Naive B cell (primary cell): Measurements from ENCODE around the gene SLC23A2. TPM values are rescaled to one million over a fixed set of nuclear protein-coding genes. Genes with fewer than 3 reads are reported as not detected.
A peak's percentile ranks its signal among the peaks of the same experiment; 100 is the strongest.
"Not testable (repeated sequence)": the region's sequence is repeated elsewhere in the genome, so short reads cannot be mapped to it uniquely, and the experiment has no call there.

Experiments
- ATAC-seq, 2 donors: fragments of 150-1000 bp; cut with Tn5 transposase; 2 replicates each; pipeline ENCODE4 v1.10.0; 2021; ENCODE audit warnings: low read depth in 2 of 2, mild to moderate bottlenecking in 2 of 2, moderate library complexity in 2 of 2
- DNase-seq: peaks from one replicate; pipeline ENCODE4 v3.0.0; 2022
- H3K27ac Mint-ChIP-seq, 6 donors: one replicate each; pipeline ENCODE4 v1.8.0; 2020 to 2022; ENCODE audit warnings: mild to moderate bottlenecking in 6 of 6, mixed read lengths in 6 of 6, moderate library complexity in 5 of 6, inconsistent platforms in 2 of 6
- H3K27me3 Mint-ChIP-seq, 3 donors: one replicate each; pipeline ENCODE4 v1.8.0; 2021 to 2022; ENCODE audit warnings: mixed read lengths in 3 of 3, mild to moderate bottlenecking in 1 of 3
- H3K36me3 Mint-ChIP-seq, 2 donors: one replicate each; pipeline ENCODE4 v1.8.0; 2020 to 2022; ENCODE audit warnings: mixed read lengths in 2 of 2, inconsistent platforms in 1 of 2, mild to moderate bottlenecking in 1 of 2
- H3K4me1 Mint-ChIP-seq, 3 donors: one replicate each; pipeline ENCODE4 v1.8.0; 2020 to 2022; ENCODE audit warnings: mixed read lengths in 3 of 3, inconsistent platforms in 1 of 3, mild to moderate bottlenecking in 1 of 3, moderate library complexity in 1 of 3
- H3K4me3 Mint-ChIP-seq, 8 donors: one replicate each; pipeline ENCODE4 v1.8.0; 2020 to 2022; ENCODE audit warnings: mild to moderate bottlenecking in 8 of 8, mixed read lengths in 8 of 8, moderate library complexity in 8 of 8, inconsistent platforms in 2 of 8
- H3K9me3 Mint-ChIP-seq, 7 donors: one replicate each; pipeline ENCODE4 v1.8.0; 2020 to 2022; ENCODE audit warnings: mixed read lengths in 7 of 7, mild to moderate bottlenecking in 5 of 7, inconsistent platforms in 2 of 7, moderate library complexity in 1 of 7
- polyA plus RNA-seq, 6 donors: library from polyadenylated mRNA; unstranded; fragments of 300-500 nt; fragmentation: Illumina TruSeq; gene quantifications; one replicate each; pipeline ENCODE4 v1.2.3, GENCODE V29; 2021; ENCODE audit warnings: low read depth in 6 of 6

Gene SLC23A2
- polyA plus RNA-seq, 6 donors from 2014 or later = 5.0 to 10.8 (median 7.1) TPM

DNA sequence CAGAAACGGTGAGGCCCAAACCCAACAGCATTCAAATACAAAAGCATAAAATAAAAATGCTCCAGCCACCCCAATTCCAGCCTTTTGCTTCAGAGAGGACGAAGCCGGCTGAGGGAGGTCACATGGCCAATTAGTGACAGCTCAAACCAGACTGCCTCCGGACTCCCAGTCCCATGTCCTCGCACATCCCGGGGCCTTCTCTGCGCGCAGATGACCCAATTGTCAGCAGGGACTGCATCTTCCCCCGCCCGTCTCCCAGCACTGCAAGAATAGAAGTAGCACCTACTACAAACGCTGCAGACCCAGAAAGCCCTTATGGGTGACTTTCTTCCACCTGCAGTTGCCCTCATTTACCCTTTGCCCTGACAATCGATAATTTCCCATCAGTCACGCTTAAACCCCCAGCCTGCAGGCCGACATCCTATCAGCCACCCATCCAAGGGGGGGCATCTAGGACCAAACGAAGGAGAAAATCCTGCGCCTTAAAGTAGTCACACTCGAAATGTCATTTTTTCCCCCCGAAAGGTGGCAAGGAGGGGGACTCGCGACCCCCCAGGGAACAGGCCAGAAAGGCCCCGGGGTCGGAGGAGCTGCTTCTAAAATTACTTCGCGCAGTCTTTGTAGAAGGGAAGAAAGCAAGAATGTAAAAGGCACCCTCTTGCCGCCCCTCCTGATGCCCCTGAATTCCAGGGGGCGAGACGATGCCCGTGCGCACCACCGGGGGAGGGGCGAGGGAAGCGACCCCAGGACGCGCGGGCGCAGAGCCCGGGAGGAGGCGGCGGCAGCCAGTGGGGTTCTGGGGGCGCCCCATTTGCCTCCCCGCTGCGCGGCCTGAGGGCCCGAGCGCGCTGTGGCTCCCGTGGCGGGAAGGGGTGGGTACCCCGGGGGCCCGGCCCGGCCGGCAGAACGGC, 792 bp downstream of the SLC23A2 start:
- Mint-ChIP-seq H3K27ac (peak overlapping the region; percentile 82 to 96 (median 91)), H3K4me3 (peak overlapping the region; percentile 91 to 98 (median 94)), H3K27me3 (no peaks in the 10 kb centered on the region), H3K9me3 (no peaks in the 10 kb centered on the region), H3K36me3 (no peaks in the 10 kb centered on the region), H3K4me1 (peaks cover 35 to 60% (median 47%) of the 10 kb centered on the region in 3 donors)
- DNase-seq (peak; percentile 25), ATAC-seq (peak; percentile 50)

DNA sequence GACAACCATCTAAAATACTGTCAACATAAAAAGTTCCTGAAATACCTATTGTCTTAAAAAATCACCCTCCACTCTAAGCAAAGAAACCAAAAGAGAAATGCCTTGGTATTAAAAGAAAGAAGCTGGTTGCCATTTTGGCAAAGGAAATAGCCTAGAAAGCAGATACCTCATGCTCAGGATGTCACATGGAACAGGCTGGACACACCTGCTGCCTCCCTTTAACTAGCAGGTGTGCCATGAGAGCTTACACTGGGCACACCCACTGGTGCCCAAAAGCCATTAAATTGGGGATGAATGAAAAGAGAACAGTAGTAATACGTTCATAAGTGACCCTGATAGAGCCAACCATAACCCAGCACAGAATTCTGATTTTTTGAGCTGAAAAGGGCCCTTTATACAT, 1.5 kb downstream of the SLC23A2 start:
- Mint-ChIP-seq H3K27me3 (no peaks in the 10 kb centered on the region), H3K27ac (peak overlapping the region; percentile 14 to 91 (median 81)), H3K4me1 (peaks cover 42 to 67% (median 54%) of the 10 kb centered on the region in 3 donors), H3K4me3 (peak overlapping the region; percentile 91 to 98 (median 94)), H3K9me3 (no peaks in the 10 kb centered on the region), H3K36me3 (no peaks in the 10 kb centered on the region)
- ATAC-seq (no peak), DNase-seq (no peak)

DNA sequence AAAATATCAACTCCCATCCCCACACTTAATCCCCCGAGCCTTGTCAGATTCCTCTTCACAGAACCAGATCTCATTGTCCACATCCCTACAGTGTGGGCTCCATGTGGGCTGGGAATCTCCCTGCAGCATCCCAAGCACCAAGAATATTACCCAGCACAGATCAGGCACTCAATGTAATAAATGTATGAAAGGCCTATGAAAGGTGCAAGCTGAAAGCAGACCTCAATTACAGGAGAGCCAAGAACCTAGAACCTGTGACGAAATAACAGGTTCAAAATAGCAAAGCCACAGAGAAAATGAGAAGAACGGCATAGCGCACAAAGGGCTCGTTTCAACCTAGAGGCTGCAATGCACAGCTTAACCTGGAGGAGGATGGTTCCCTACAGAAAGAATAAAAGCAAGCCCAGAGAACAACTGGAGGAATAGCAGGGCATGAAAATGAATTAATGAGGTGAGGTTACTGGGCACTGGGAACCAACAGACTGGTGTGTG, 3.1 kb downstream of the SLC23A2 start:
- peak overlapping the region; percentile 10 to 86 (median 44) for H3K4me3 Mint-ChIP-seq
- H3K36me3 Mint-ChIP-seq = no peaks in the 10 kb centered on the region
- peak overlapping the region in 5 of 6 donors; percentile 12 to 91 (median 26) for H3K27ac Mint-ChIP-seq
- H3K27me3 Mint-ChIP-seq = no peaks in the 10 kb centered on the region
- no peak for DNase-seq
- H3K9me3 Mint-ChIP-seq = no peaks in the 10 kb centered on the region
- H3K4me1 Mint-ChIP-seq = peaks cover 52 to 82% (median 70%) of the 10 kb centered on the region in 3 donors
- ATAC-seq = peak; percentile 35 to 38

DNA sequence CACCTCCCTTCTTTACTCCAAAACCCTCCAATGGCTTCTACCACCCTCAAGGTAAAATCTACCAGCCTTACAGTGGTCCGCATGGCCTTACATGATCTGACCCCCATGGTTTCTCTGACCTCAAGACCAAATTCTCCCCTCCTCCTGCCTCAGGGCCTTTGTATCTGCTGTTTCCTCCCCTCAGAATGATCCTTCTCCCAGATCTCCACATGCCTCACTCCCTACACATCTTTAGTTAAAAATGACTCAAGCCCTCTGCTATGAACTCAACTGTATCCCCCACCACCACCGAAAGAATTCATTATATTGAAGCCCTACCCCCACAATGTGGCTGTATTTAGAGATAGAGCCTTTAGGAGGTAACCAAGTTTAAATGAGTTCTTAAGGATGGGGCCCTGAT, 4.1 kb downstream of the SLC23A2 start:
- Mint-ChIP-seq H3K36me3 (no peaks in the 10 kb centered on the region), H3K9me3 (no peaks in the 10 kb centered on the region), H3K4me3 (peak overlapping the region in 2 of 8 donors; percentile 1 to 25), H3K27me3 (no peaks in the 10 kb centered on the region), H3K27ac (peak overlapping the region in 2 of 6 donors; percentile 71 to 86), H3K4me1 (peaks cover 52 to 86% (median 74%) of the 10 kb centered on the region in 3 donors)
- ATAC-seq = no peak
- no peak for DNase-seq

DNA sequence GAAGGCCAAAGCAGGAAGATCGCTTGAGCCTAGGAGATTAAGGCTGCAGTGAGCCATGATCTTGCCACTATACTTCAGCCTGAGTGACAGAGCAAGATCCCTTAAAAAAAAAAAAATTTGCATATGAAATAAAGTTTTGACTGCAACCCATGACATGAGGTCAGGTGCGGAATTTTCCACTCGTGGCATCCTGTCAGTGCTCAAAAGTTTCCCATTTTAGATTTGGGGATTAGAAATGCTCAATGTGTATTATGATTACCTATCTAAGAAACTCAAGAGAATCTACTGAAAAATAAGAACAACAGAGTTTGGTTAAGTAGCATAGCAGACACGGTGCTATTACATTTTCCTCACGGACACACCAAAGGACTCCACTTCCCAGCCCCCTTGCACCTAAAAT, 11.7 kb downstream of the SLC23A2 start:
- ATAC-seq (peak; percentile 52 to 65), DNase-seq (peak; percentile 49)
- Mint-ChIP-seq H3K27ac (peak overlapping the region; percentile 67 to 98 (median 92)), H3K4me3 (peak overlapping the region; percentile 18 to 84 (median 69)), H3K36me3 (no peaks in the 10 kb centered on the region), H3K9me3 (no peaks in the 10 kb centered on the region), H3K27me3 (no peaks in the 10 kb centered on the region), H3K4me1 (peaks cover 39 to 89% (median 77%) of the 10 kb centered on the region in 3 donors)

DNA sequence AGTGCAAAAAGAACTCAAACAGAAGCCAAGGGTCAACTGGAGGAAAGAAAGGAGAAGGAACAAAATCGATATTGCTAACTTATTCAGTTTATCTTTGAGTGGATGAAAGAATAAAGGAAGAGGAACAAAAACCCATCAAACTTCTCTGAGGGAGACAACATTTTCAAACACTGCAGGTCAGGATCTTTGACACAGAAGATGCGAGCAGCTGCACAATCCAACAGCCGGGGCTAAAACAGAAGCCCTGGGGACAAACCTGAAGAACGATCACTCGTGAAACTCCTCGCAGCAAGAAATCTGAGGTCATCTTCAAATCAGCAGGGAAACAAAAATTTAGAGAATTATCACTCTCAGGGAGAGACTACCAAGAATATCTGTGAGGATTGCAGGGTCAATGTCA, 14.2 kb downstream of the SLC23A2 start:
- Mint-ChIP-seq H3K4me1 (peaks cover 35 to 91% (median 83%) of the 10 kb centered on the region in 3 donors), H3K27me3 (no peaks in the 10 kb centered on the region), H3K27ac (peak overlapping the region; percentile 59 to 99 (median 88)), H3K9me3 (no peaks in the 10 kb centered on the region), H3K4me3 (peak overlapping the region; percentile 53 to 87 (median 74)), H3K36me3 (no peaks in the 10 kb centered on the region)
- ATAC-seq (peak in 1 of 2 donors; percentile 13), DNase-seq (no peak)

DNA sequence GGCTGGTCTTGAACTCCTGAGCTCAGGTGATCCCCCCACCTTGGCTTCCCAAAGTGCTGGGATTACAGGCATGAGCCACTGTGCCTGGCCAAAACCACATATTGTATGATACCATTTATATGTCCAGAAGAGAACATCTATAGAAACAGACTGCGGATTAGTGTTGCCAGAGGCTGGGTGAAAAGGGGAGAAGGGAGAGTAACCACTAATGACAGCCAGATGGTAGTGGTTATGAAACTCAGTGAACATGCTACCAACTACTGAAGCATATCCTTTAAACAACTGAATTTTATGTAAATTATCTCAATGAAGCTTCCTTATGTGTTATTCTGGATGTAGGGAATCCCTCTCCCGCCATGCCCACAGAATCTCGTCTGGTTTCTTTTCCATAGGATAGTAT, 15.7 kb downstream of the SLC23A2 start:
- Mint-ChIP-seq H3K9me3 (no peaks in the 10 kb centered on the region), H3K27me3 (no peaks in the 10 kb centered on the region), H3K4me1 (peaks cover 28 to 89% (median 81%) of the 10 kb centered on the region in 3 donors), H3K36me3 (no peaks in the 10 kb centered on the region), H3K27ac (peak overlapping the region; percentile 59 to 99 (median 92)), H3K4me3 (peak overlapping the region; percentile 13 to 89 (median 72))
- ATAC-seq (peak; percentile 76), DNase-seq (peak; percentile 22)

DNA sequence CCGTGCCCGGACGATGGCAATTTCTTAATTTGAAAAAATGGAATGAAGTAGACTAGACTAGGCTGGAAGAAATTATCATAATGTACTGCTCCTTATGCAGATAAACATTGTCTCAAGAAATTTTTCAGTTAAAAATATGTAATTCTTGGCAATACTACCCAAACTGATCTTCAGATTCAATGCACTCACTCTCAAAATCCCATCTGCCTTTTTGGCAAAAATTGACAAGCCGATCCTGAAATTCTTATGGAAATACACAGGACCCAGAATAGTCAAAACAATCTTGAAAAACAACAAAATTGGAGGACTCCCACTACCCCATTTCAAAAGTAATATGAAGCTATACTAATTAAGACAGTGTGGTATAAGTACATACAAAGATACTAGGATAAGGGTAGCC, 19.0 kb downstream of the SLC23A2 start:
- ATAC-seq = no peak
- peak overlapping the region in 2 of 6 donors; percentile 65 to 92 for H3K27ac Mint-ChIP-seq
- H3K4me3 Mint-ChIP-seq = no peak overlapping the region
- DNase-seq = no peak
- no peaks in the 10 kb centered on the region for H3K9me3 Mint-ChIP-seq
- H3K36me3 Mint-ChIP-seq = no peaks in the 10 kb centered on the region
- H3K4me1 Mint-ChIP-seq = peaks cover 20 to 79% (median 77%) of the 10 kb centered on the region in 3 donors
- no peaks in the 10 kb centered on the region for H3K27me3 Mint-ChIP-seq

DNA sequence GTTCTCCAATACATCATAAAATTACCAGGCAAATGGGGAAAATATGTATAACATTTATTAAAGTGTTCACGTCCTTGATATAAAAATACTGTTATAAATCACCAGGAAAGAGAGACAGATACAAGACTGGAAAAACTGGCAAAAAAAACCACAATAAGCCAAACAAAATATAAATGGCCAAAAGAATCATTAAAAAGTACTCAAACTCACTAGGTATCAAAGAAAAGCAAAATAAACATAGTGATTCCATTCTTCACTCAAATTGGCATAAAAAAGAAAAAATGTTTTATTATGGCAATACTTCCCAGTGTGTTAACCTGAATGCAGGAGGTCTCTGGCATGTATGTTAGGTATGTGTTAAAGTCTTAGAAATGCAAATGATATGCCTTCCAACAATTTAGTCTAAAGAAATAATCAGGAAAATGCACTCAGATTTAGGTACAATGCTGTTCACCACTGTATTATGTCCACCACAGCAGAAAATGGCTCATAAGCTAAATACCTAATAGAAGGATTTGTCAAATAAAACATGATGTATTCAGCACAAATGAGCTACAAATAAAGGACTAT, 21.4 kb downstream of the SLC23A2 start:
- Mint-ChIP-seq H3K36me3 (no peaks in the 10 kb centered on the region), H3K4me1 (peaks cover 7 to 76% (median 56%) of the 10 kb centered on the region in 3 donors), H3K27me3 (no peaks in the 10 kb centered on the region), H3K4me3 (no peak overlapping the region), H3K27ac (peak overlapping the region in 2 of 6 donors; percentile 83 to 90), H3K9me3 (no peaks in the 10 kb centered on the region)
- no peak for DNase-seq
- no peak for ATAC-seq

DNA sequence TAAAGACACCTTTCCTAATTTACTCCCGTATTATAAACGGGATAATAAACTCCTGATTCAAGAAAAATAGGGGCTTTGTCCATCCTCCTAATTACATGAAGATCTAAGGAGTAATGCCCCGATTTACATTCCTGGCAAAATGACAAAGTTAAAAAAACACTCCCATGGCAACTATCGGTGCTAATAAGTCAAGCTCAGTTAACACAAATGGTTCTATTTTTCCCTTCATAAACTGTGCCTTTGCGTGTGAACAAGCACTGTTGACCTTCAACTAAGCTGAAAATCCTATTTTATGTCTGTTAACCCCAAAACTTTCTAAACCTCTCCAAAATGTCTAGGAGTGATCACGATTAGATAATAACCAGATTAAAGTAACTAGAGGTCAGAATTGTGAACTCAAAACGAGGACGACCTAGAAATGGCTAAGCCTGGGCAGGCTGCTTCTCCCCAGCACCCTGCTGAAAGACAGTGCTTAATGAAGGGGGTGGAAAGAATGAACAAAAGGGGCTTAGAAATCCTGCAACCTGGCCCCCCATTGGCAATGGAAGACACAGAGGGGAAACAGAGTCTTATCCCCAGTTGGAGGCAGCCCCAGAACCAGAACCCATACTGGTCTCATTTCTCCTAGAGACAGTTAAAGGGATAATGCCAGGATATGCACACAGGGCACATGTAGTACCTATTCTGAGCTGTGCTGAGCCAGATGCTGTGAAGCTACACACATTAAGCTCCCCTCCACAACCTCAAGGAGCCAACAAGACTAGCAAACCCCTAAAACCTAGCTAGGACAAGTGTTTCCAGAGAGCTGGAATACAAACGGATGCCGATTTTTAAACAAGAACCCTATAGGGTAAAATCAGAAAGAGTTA, 23.0 kb downstream of the SLC23A2 start:
- Mint-ChIP-seq H3K36me3 (no peaks in the 10 kb centered on the region), H3K4me1 (peaks cover 18 to 75% (median 50%) of the 10 kb centered on the region in 3 donors), H3K27me3 (no peaks in the 10 kb centered on the region), H3K9me3 (no peaks in the 10 kb centered on the region), H3K27ac (peak overlapping the region in 5 of 6 donors; percentile 16 to 83 (median 82)), H3K4me3 (no peak overlapping the region)
- ATAC-seq (no peak), DNase-seq (no peak)

DNA sequence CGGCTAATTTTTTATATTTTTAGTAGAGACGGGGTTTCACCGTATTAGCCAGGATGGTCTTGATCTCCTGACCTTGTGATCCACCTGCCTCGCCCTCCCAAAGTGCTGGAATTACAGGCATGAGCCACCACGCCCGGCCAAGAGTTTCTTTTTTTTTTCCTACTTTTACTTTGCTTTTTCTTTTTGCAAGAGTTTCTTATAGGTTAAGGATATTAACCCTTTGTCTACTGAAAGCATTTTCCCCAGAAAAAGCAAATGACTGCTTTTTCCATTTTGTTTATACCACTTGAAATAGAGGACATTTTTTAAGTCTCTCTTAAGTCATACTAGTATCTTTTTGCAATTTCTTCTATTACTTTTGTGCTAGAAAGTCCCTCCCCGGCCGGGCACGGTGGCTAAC, 25.3 kb downstream of the SLC23A2 start:
- ATAC-seq = not testable (repeated sequence)
- H3K4me3 Mint-ChIP-seq = peak overlapping the region in 1 of 8 donors; percentile 16

DNA sequence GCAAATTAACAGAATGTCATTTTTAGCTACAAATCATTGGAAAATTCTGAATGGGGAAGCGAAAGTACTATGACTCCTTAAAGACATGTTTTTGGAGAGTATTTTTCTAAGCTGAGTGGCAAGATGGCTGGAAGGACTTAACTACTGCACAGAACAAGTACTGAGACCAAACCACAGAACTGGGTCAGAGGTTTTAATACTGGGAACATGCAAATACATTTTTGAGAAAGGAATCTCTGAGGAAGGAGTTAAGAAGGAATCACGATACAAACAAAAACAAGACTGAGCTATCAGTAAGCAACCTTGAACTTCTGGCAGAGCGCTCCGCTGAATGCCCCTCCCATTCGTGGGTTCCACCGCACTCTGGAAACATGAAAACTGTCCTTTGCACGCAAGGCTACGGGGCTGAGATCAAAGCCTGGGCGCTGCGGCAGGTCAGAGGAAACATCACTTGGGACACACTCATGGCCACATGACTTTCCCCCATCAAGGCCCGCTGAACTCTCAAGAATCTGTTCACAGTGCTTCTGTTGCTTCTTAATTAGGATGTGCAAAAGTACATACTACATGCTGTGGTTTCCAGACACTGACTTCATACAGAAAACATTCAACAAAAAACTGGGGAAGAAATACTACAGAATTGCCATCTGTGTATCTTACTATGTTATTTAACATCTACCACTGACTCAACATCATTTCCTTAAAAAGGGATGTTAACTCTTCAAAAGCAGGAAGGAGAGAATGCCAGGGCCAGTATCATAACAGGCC, 27.8 kb downstream of the SLC23A2 start:
- Mint-ChIP-seq H3K9me3 (no peaks in the 10 kb centered on the region), H3K4me3 (peak overlapping the region; percentile 57 to 86 (median 77)), H3K36me3 (peaks cover 0 to under 1% of the 10 kb centered on the region in 2 donors), H3K27ac (peak overlapping the region; percentile 23 to 82 (median 74)), H3K27me3 (no peaks in the 10 kb centered on the region), H3K4me1 (peaks cover 19 to 59% (median 32%) of the 10 kb centered on the region in 3 donors)
- DNase-seq (no peak), ATAC-seq (peak; percentile 60 to 63)

More for the DNA sequence above, 25.3 kb downstream of the SLC23A2 start:
- H3K27me3 Mint-ChIP-seq, H3K27ac Mint-ChIP-seq, H3K36me3 Mint-ChIP-seq, H3K9me3 Mint-ChIP-seq, DNase-seq: not testable (repeated sequence)
- H3K4me1 Mint-ChIP-seq = peaks cover 22 to 71% (median 43%) of the 10 kb centered on the region in 3 donors
